WTC11 (cell line): ENCODE results near the gene IFNAR1. TPM values are rescaled to one million over a fixed set of nuclear protein-coding genes. Genes with fewer than 3 reads are reported as not detected.

Experiments
- ATAC-seq: fragments of 200-7000 bp; cut with Tn5 transposase; 2 replicates; pipeline ENCODE4 v1.10.0; 2021; ENCODE audit warnings: mild to moderate bottlenecking, moderate library complexity
- CTCF ChIA-PET: fragments of 300-600 bp; sonication (Branson Sonifier 250); formaldehyde crosslinking; loops from one replicate; lab custom pipeline; 2021; ENCODE audit warnings: antibody characterized with exemption; lab: Charles Lee
- POLR2A ChIA-PET: fragments of 350-600 bp; sonication (Branson Sonifier 250); formaldehyde crosslinking; loops from one replicate; lab custom pipeline; 2021; ENCODE audit warnings: antibody characterized with exemption; lab: Charles Lee
- DNase-seq: peaks from one replicate; pipeline ENCODE4 v3.0.0; 2021; ENCODE audit warnings: low spot score
- H3K27ac Mint-ChIP-seq: 2 replicates; pipeline ENCODE4 v1.8.0; 2021; ENCODE audit warnings: mixed read lengths
- H3K27me3 Mint-ChIP-seq: 2 replicates; pipeline ENCODE4 v1.8.0; 2021; ENCODE audit warnings: low read depth, mild to moderate bottlenecking, moderate library complexity, mixed read lengths
- H3K36me3 Mint-ChIP-seq: 2 replicates; pipeline ENCODE4 v1.8.0; 2021; ENCODE audit warnings: mixed read lengths
- H3K4me1 Mint-ChIP-seq: 2 replicates; pipeline ENCODE4 v1.8.0; 2022; ENCODE audit warnings: mixed read lengths
- H3K4me3 Mint-ChIP-seq: 2 replicates; pipeline ENCODE4 v1.8.0; 2021; ENCODE audit warnings: mild to moderate bottlenecking, moderate library complexity, mixed read lengths
- H3K9me3 Mint-ChIP-seq: 2 replicates; pipeline ENCODE4 v1.8.0; 2021; ENCODE audit warnings: mixed read lengths
- ATF1 ChIP-seq: sonication (generic); formaldehyde crosslinking; IDR thresholded peaks from 2 replicates; pipeline ENCODE4 v1.8.1; 2023; ENCODE audit warnings: mild to moderate bottlenecking, moderate library complexity, missing genetic modification reagents
- ETV6 ChIP-seq: sonication (generic); formaldehyde crosslinking; IDR thresholded peaks from 2 replicates; pipeline ENCODE4 v1.8.1; 2022; ENCODE audit warnings: mild to moderate bottlenecking, missing genetic modification reagents
- FOXJ3 ChIP-seq: sonication (generic); formaldehyde crosslinking; IDR thresholded peaks from 2 replicates; pipeline ENCODE4 v1.9.0; 2021; ENCODE audit warnings: missing genetic modification reagents, mild to moderate bottlenecking, borderline replicate concordance
- JUN ChIP-seq: sonication (generic); formaldehyde crosslinking; IDR thresholded peaks from 2 replicates; pipeline ENCODE4 v1.8.0; 2023; ENCODE audit warnings: mild to moderate bottlenecking, missing genetic modification reagents
- MYBL2 ChIP-seq: sonication (generic); formaldehyde crosslinking; IDR thresholded peaks from 2 replicates; pipeline ENCODE4 v1.8.1; 2023; ENCODE audit warnings: mild to moderate bottlenecking, moderate library complexity, missing genetic modification reagents
- NFYB ChIP-seq: sonication (generic); formaldehyde crosslinking; conservative IDR thresholded peaks from 2 replicates; pipeline ENCODE4 v1.8.0; 2022; ENCODE audit warnings: low read depth, missing genetic modification reagents
- NR2C2 ChIP-seq: sonication (generic); formaldehyde crosslinking; IDR thresholded peaks from 2 replicates; pipeline ENCODE4 v1.8.0; 2022; ENCODE audit warnings: mild to moderate bottlenecking, missing genetic modification reagents
- OVOL2 ChIP-seq: fragments of 250-450 bp; sonication (Bioruptor Pico); IDR thresholded peaks from 2 replicates; pipeline ENCODE4 v1.9.0; 2021; ENCODE audit warnings: mild to moderate bottlenecking, borderline replicate concordance
- PRDM15 ChIP-seq: sonication (generic); formaldehyde crosslinking; IDR thresholded peaks from 2 replicates; pipeline ENCODE4 v1.8.0; 2022; ENCODE audit warnings: missing genetic modification reagents
- TEAD4 ChIP-seq: sonication (generic); formaldehyde crosslinking; IDR thresholded peaks from 2 replicates; pipeline ENCODE4 v1.8.0; 2022; ENCODE audit warnings: mild to moderate bottlenecking, missing genetic modification reagents
- USF2 ChIP-seq: sonication (generic); formaldehyde crosslinking; IDR thresholded peaks from 2 replicates; pipeline ENCODE4 v1.8.1; 2023; ENCODE audit warnings: mild to moderate bottlenecking, missing genetic modification reagents, moderate library complexity
- ZMAT4 ChIP-seq: fragments of 250-450 bp; sonication (Bioruptor Pico); IDR thresholded peaks from 2 replicates; pipeline ENCODE4 v1.9.0; 2021; ENCODE audit warnings: mild to moderate bottlenecking
- ZNF423 ChIP-seq: fragments of 250-450 bp; sonication (Bioruptor Pico); IDR thresholded peaks from 2 replicates; pipeline ENCODE4 v2.1.2; 2022; ENCODE audit warnings: mild to moderate bottlenecking, moderate library complexity
- total RNA-seq: library from RNA; stranded (reverse); gene quantifications from 3 replicates; pipeline ENCODE4 v1.2.3, GENCODE V29; 2021
- TF ChIP-seq, protein P1 (sequence below): fragments of 250-450 bp; sonication (Bioruptor Pico); IDR thresholded peaks from 2 replicates; pipeline ENCODE4 v1.9.0; 2021; ENCODE audit warnings: mild to moderate bottlenecking
- TF ChIP-seq, protein P2 (sequence below): sonication (generic); formaldehyde crosslinking; IDR thresholded peaks from 2 replicates; pipeline ENCODE4 v1.8.1; 2023; ENCODE audit warnings: mild to moderate bottlenecking, moderate library complexity, missing genetic modification reagents
- TF ChIP-seq, protein P3 (sequence below): sonication (generic); formaldehyde crosslinking; conservative IDR thresholded peaks from 2 replicates; pipeline ENCODE4 v1.8.1; 2023; ENCODE audit warnings: mild to moderate bottlenecking, low read depth, missing genetic modification reagents, moderate library complexity
- TF ChIP-seq, protein P4 (sequence below): fragments of 250-450 bp; sonication (Bioruptor Pico); conservative IDR thresholded peaks from 2 replicates; pipeline ENCODE4 v1.9.0; 2021; ENCODE audit warnings: mild to moderate bottlenecking

The IFNAR1 gene
- total RNA-seq, 1 experiment from 2014 or later, result 12.2 TPM

DNA sequence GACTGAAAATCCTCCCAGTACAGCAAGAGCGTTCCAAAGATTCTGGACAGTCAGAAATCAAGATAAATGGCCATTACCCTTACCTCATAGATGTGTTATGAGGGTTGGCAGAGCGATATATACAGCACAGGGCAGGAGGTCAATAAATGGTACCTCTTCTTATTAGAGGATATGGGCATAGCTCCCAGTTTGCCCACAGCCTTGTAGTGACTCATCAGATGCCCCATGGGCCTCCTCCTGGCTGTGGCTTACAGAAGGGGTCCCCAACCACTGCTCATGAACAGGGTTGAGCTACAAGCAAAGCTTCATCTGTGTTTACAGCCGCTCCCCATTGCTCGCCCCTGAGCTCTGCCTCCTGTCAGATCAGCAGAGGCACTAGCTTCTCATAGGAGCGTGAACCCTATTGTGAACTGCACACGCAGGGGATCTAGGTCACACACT lies 71.1 kb downstream of the IFNAR1 start (continued):
- TF ChIP-seq, protein P1, sequence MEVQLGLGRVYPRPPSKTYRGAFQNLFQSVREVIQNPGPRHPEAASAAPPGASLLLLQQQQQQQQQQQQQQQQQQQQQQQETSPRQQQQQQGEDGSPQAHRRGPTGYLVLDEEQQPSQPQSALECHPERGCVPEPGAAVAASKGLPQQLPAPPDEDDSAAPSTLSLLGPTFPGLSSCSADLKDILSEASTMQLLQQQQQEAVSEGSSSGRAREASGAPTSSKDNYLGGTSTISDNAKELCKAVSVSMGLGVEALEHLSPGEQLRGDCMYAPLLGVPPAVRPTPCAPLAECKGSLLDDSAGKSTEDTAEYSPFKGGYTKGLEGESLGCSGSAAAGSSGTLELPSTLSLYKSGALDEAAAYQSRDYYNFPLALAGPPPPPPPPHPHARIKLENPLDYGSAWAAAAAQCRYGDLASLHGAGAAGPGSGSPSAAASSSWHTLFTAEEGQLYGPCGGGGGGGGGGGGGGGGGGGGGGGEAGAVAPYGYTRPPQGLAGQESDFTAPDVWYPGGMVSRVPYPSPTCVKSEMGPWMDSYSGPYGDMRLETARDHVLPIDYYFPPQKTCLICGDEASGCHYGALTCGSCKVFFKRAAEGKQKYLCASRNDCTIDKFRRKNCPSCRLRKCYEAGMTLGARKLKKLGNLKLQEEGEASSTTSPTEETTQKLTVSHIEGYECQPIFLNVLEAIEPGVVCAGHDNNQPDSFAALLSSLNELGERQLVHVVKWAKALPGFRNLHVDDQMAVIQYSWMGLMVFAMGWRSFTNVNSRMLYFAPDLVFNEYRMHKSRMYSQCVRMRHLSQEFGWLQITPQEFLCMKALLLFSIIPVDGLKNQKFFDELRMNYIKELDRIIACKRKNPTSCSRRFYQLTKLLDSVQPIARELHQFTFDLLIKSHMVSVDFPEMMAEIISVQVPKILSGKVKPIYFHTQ (CRISPR knock-in tag), result no peak
- TF ChIP-seq, protein P2, sequence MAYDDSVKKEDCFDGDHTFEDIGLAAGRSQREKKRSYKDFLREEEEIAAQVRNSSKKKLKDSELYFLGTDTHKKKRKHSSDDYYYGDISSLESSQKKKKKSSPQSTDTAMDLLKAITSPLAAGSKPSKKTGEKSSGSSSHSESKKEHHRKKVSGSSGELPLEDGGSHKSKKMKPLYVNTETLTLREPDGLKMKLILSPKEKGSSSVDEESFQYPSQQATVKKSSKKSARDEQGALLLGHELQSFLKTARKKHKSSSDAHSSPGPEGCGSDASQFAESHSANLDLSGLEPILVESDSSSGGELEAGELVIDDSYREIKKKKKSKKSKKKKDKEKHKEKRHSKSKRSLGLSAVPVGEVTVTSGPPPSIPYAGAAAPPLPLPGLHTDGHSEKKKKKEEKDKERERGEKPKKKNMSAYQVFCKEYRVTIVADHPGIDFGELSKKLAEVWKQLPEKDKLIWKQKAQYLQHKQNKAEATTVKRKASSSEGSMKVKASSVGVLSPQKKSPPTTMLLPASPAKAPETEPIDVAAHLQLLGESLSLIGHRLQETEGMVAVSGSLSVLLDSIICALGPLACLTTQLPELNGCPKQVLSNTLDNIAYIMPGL (CRISPR knock-in tag), result no peak
- no peak for TF ChIP-seq TEAD4 (CRISPR knock-in tag)
- no peak for TF ChIP-seq USF2 (CRISPR knock-in tag)
- TF ChIP-seq ZMAT4 (CRISPR knock-in tag), result no peak
- TF ChIP-seq, protein P3, sequence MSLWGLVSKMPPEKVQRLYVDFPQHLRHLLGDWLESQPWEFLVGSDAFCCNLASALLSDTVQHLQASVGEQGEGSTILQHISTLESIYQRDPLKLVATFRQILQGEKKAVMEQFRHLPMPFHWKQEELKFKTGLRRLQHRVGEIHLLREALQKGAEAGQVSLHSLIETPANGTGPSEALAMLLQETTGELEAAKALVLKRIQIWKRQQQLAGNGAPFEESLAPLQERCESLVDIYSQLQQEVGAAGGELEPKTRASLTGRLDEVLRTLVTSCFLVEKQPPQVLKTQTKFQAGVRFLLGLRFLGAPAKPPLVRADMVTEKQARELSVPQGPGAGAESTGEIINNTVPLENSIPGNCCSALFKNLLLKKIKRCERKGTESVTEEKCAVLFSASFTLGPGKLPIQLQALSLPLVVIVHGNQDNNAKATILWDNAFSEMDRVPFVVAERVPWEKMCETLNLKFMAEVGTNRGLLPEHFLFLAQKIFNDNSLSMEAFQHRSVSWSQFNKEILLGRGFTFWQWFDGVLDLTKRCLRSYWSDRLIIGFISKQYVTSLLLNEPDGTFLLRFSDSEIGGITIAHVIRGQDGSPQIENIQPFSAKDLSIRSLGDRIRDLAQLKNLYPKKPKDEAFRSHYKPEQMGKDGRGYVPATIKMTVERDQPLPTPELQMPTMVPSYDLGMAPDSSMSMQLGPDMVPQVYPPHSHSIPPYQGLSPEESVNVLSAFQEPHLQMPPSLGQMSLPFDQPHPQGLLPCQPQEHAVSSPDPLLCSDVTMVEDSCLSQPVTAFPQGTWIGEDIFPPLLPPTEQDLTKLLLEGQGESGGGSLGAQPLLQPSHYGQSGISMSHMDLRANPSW, result no peak
- no peak for TF ChIP-seq JUN (CRISPR knock-in tag)
- no peak for TF ChIP-seq NFYB
- no peak for TF ChIP-seq MYBL2 (CRISPR knock-in tag)
- no peak for TF ChIP-seq ZNF423 (CRISPR knock-in tag)
- no peak for TF ChIP-seq NR2C2 (CRISPR knock-in tag)

DNA sequence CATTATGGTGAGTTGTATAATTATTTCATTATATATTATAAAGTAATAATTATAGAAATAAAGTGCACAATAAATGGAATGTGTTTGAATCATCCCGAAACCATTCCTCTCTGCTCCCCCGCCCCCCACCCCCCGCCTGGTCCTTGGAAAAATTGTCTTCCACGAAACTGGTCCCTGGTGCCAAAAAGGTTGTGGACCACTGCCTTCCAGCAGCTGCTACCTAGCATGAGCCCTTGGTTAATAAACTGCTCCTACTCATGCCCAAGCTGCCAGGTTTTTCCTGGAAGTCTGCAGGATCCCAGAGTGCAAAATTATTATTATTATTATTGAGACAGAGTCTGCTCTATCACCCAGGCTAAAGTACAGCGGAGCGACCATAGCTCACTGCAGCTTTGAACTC lies 71.7 kb downstream of the IFNAR1 start:
- no peaks in the 10 kb centered on the region for H3K36me3 Mint-ChIP-seq
- no peak for DNase-seq
- no peak for ATAC-seq
- no peak overlapping the region for H3K4me3 Mint-ChIP-seq
- CTCF ChIA-PET, result interaction anchor here (0.5 to 1.2 kb wide), 4 partner anchors 10 to 501 kb away, joined by 3 to 5 read pairs (median 4); no protein-coding TSS in a partner anchor
- POLR2A ChIA-PET, result no interaction called here
- no peaks in the 10 kb centered on the region for H3K9me3 Mint-ChIP-seq
- H3K4me1 Mint-ChIP-seq, result peaks cover 7% of the 10 kb centered on the region
- H3K27me3 Mint-ChIP-seq, result no peaks in the 10 kb centered on the region
- no peak overlapping the region for H3K27ac Mint-ChIP-seq
- no peak for TF ChIP-seq ETV6 (CRISPR knock-in tag)
- no peak for TF ChIP-seq ATF1 (CRISPR knock-in tag)
- TF ChIP-seq FOXJ3 (CRISPR knock-in tag), result no peak
- TF ChIP-seq, protein P4, sequence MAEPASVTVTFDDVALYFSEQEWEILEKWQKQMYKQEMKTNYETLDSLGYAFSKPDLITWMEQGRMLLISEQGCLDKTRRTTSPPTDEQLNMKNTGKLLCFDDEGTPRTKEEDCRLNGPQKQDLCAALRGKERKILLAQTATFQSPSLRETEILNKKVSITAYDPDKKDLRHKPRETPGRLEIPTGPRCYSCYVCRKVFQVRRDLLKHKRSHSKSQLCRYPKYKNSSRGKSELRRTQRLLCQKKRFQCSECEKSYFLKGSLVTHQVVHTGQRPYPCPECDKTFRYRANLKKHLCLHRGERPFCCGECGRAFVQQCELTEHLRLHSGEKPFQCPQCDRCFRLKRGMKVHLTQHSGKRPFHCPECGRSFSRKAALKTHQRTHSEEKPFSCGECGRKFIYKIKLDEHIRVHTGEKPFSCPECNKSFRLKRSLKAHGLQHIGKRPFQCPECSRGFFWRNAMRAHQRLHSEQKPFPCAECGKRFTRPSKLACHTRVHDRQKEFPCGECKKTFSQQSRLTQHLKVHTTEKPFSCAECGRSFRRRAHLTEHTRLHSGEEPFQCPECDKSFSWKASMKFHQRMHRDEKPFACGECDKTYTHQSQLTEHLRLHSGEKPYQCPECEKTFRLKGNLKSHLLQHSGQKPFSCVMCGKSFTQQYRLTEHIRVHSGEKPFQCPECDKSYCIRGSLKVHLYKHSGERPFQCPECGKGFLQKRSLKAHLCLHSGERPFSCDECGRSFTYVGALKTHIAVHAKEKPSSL, result no peak
- no peak for TF ChIP-seq MYBL2 (CRISPR knock-in tag)
- TF ChIP-seq, protein P3, result no peak
- no peak for TF ChIP-seq PRDM15 (CRISPR knock-in tag)
- no peak for TF ChIP-seq OVOL2
- TF ChIP-seq ZNF423 (CRISPR knock-in tag), result no peak
